HG03342 (cell line): ENCODE data around the gene PIK3C2G.

ENCODE experiments used
- ATAC-seq: cut with Tn5 transposase; IDR thresholded peaks from one replicate; pipeline ENCODE4 v1.9.1; 2021; ENCODE audit warnings: mild to moderate bottlenecking, moderate library complexity; ENCODE audit not compliant: unreplicated experiment

PIK3C2G gene

DNA sequence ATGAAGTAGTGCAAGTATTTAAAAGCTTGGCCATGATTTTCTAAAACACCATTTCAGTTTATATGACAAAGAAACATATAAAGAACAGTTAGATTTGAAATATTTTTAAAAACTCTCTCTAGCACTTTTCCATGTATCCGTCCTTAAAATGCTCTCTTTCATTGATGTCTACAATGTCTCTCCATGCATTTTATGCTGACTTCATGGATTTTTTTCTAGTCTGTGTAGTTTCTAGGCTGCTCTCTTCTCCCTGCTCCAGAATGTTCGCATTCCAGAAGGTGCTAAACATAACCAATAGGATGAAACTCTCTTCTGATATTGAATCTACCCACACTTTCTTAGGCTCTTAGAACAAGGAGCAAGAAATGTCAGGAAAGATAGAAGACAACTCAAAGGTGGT is 351.7 kb downstream of the PIK3C2G start:
- no peak for ATAC-seq

DNA sequence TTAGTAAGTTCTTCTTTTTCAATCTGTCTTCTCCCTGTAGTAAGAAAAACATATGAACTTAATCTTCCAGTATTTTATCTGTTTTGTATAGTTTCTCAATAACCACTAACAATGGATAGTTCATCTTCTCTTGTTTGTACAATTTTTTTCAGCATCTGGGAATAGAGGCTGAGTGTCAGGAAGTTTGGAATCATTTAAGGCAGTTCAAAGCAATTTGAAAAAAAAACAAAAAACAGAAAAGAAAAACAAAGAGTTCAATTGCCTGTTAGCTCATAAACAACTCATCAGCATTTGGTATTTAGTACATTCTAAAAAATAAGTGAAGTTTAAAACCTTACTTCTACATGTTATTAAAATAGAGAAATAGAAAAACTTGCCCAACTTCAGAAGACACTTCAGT is 359.7 kb downstream of the PIK3C2G start:
- ATAC-seq: no peak

DNA sequence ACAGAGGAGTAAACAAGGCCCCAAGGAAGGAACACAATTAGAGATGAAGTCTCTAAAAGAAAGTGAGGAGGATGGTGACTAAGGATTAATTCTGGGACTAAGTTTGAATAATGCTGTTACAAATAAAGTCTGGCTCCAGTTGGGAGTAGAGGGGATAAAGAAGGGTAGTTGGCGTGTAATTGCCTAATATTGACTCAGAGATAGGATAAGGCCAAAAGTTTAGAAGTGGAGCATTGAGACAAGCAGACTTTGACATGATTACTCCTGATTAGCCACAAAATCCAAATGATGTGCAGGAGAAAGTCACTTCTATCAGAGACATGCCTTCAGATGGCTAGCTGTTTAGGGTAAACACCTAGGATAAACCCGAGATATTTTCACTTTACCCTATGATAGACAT is 368.1 kb downstream of the PIK3C2G start:
- ATAC-seq: no peak

DNA sequence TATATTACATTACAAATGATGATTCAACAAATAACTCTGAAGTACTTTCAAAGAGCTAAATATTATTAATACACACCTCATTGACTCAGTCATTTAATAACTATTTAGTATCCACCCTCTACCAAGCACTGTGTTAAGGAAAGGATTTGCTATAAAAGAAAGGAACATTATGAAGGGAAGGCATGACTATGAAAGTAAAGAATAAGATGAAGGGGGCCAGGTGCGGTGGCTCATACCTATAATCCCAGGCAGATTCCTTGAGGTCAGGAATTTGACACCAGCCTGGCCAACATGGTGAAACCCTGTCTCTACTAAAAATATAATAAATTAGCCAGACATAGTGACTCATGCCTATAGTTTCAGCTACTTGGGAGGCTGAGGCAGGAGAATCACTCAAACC is 368.6 kb downstream of the PIK3C2G start:
- no peak for ATAC-seq

DNA sequence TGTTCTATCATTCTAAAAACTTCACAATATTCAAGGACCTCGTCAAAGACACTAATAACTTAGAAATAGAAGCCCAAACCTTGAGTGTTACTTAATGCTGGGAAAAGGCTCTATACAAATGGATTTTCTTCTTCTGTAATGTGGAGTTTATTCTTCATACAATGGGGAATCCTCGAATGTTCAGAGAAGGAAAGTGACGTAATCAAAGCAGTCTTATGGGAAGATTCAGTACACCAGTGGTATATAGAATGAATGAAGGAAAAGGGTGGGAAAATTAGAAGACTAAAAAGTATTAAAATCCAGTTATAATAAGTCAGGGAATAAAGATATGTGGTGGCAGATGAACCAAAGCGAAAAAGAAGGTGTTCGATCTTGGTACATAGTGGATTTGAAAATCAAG is 370.0 kb downstream of the PIK3C2G start:
- ATAC-seq: no peak

DNA sequence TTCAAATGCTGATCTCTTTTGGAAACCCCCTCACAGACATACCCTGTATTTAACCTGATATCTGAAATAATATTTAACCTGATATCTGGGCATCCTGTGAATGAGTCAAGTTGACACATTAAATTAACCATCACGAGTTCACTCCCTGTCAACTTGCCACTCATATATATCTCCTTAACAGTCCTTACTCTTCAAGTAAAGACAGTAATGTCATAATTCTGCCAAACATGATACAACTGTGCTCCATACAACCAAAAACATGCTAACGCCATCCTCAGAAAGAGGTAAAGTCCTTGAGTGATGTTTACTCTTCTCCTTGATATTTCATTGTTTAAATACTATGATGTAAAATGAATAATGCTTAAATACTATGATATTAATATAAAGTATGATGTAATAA is 371.5 kb downstream of the PIK3C2G start:
- ATAC-seq: no peak

DNA sequence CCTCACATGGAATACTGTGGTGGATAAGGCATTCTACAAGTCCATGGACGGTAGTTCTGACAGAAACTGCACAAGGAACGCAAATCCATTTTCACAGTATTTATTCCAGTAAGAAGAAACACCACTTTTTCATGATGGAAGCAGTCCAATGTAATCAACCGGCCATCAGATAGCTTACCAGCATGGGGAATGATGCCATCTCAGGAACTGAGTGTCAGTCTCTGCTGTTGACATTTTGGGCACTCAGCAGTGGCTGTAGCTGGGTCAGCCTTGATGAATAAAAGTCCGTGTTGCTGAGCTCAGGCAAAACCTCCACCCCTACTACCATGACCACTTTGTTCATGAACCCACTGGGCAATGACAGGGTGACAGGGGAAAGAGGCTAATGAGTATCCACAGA is 373.1 kb downstream of the PIK3C2G start:
- ATAC-seq: no peak

DNA sequence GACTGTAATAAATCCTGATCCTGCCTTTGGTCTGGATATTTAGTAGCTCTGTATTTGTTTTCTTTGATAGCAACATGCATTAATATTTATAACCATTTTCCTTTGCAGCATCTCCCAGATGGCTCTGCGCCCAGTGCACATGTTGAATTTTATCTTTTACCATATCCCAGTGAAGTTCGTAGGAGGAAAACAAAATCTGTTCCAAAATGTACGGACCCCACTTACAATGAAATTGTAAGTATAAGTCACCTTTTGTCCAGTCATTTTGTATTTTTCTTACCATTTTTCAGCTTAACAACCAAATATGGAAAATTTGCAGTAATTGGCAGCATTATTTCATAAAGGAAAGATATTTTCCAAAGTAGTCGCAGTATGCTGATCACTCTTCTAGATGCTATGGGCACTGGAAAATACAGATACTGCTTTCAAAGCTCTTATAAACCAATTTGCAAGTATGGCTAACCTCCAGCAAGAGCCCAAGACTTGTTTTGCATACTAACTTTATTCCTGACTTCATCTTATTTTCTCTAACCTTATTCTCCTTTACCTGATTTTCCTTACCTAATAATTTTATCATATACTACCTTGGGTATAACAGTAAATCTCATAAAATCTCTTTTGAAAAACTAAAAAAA is 379.1 kb downstream of the PIK3C2G start:
- no peak for ATAC-seq

DNA sequence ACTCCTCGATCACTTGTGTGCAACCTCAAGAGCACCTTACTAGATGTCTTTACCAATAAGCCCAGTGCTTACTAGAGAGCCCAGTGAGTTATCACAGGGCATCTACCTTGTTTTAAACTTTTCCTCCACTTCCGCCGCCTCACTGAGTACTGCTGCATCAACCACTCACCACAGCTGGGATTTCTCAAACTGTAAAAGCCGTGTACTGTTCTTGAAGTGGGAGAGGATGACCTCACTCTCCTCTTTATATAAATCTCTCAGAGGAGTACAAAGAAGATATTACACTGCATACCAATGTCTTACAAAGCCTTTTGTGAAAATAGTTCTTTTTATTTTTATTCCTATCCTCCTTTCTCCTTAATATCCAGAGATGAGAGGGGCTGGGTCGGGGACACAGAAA is 382.4 kb downstream of the PIK3C2G start:
- ATAC-seq: no peak

DNA sequence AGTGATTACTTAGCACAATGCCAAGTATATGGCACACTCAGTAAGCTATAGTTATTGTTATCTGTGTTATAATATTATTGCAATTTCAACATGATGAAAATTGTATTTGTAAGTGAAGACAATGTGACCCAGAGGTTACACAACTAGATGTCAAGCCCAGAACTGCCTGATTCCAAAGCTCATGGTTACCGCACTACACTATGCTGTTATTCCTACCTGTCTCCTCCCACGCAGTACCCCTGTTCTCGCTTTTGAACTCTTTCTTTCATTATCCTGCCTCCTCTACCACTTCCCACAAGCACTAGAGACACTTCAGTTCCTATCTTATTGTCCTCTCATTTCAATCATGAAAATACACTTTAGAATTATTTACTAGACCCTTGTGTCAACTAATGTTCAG is 383.2 kb downstream of the PIK3C2G start:
- no peak for ATAC-seq

DNA sequence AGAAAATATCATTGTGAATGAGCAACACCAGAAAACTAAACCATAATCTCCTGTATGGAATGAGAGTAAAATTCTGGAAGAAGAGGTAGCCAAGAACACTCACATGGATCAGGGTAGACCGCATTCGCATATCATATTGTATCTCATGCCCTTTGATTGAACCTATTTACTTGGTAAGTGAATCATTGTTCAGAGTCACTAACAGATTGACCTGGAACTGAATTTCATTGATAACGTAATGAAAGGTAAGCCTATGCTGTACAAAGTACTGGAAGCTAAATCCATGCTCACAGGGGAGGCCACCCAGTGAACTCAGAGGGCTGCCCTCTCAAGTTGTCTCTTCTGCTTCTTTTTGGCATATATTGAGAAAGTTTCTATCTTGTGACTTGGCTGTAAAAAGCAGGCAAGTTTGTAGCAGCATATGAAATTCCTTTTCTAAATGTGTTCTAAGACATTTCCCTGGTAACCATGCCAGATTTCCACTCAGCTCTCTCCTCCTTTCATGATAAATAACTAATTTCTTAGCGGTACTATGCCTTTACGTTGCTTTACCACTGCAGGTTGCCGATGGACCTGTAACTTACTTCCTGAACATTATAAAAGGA is 385.1 kb downstream of the PIK3C2G start:
- no peak for ATAC-seq

DNA sequence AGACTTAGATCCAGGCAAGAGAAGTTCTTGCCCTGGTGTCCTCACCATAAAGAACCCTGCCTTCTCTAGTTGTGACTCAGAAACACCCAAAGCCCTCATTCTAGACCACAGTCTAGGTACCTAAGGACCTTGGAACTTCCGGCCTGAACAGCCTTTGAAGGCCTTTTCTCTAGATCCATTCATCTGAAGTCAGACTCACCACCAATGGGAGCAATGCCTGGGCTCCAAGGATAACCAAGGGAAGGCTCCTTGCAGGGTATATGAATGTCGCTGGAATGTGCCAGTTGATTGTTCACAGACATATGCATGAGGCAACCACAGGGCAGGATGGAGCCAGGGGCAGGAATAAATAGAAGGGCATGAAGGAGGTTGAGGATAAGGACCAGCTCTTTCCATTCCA is 390.2 kb downstream of the PIK3C2G start:
- no peak for ATAC-seq

DNA sequence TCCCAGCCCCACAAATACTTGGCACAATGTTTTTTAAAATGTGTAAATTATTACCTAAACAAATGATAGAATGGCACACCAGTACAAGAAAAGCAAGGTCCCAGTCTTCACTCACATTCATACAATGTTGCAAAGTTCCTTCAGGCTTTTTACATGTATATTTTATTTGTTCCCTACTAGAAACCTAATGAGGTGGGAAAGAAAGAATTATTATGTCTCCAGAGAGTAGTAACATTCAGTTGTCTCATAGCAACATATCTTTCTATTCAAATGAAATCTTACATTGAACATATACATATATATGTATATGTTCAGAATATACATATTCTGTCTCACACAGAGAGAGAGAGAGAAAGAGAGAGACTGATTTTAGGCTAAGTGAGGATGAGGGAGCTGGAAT is 391.3 kb downstream of the PIK3C2G start:
- no peak for ATAC-seq

DNA sequence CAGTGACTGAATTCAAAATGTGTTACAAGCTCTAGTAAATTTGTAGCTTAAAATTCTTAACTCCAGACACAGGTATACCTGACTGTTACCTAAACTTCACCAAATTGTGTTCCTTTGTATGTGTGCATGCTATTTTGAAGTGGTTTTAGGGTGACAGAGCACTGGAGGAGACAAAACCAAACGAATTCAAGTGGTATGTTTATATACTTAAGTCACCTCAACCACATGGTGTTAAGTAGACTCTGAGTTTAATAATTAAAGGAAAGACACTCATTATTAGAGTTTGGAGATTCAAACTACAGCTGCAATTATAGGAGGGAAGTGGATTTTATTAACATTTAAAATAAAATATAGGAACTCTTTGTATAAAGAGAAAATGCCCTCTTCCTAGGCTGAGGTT is 392.1 kb downstream of the PIK3C2G start:
- ATAC-seq: no peak

DNA sequence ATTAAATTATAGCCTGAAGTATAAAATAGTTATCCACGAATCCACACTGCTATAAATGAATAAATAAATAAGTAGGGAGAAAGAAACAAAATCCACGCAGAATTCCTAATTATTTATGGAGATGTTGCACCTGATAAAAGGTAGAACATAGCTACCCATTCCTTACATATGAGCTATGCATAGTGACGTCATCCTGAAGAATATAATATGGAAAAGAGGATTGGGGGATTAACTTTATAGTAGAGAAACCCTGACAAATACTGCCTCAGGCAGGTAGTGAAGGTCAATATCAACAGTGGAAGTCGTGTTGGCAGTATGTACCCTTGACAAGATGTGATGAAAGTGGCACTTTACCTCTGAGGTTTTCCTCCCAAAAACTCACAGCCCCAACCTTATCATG is 394.0 kb downstream of the PIK3C2G start:
- no peak for ATAC-seq

DNA sequence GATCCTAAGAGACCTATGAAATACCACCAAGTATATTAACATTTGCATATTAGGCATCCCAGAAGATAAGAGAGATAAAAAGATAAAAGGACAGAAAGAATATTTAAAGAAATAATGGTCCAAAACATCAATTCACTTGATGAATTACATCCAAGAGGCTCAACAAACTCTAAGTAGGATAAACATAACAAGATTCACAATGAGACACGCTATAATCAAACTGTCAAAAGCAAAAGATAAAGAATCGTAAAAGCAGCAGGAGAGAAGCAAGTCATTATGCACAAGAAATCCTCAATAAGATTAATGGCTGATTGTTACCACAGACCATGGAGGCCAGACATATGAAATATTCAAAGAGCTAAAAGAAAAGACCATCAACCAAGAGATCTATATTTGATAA is 396.9 kb downstream of the PIK3C2G start:
- no peak for ATAC-seq

DNA sequence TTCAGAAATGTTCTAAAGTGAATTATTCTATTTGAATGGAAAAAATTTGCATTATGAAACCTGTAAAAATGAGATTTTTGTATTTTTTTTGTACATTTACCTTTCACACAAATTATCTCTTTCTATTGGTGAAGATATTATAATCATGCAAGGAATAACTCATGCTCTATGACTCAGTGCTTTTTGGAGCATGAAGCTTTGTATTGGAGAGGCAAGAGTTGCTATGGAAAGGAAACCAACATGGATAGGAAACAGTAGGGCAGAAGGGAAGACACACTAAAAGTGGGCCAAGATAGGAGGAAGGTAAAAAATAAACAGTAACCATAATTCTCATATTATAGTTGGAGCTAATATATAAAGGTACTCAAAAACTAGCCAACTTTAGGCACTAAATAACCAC is 397.5 kb downstream of the PIK3C2G start:
- ATAC-seq: no peak

DNA sequence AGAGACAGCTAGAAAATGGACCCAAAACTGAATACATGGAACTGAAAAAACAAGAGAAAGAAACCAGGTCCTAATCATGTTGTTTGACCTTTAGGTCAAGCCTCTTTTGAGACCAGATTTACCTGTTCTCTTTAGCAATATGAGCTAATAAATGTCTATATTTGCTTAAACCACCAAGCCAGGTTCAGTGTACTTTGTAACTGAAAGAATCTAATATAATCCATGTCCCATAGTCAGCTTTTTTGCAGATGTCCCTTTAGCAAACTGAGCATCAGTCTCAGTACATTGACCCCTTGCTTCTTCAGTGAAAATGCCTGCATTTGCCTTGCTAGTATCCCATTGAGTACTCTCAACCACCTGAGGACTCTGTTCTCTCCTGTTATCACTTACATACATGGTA is 414.8 kb downstream of the PIK3C2G start:
- no peak for ATAC-seq

DNA sequence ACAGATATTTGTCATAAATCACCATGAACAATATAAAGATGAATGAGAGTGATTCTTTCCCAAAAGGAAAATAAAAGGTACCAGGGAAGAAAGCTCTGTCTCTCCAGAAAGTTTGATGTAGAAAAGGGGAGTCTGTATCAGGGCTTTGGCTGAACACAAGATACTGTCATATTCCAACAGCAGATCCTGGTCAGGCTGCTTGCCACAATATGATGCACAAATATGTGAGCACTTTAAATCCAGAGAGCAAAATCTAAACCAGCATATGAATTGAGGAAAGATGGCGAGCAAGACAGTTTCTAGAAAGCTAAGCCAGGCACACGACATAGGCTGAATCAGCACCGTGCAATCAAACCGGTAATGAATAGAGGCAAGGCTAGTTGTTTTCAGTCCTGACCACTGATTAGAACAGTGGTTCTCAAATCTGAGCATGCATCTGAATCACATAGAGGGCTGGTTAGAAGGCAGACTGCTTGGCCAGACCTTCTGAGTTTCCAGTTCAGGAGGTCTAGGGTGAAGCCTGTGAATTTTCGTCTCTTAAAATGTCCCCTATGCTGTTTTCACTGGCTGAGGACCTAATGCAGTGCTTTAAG is 415.8 kb downstream of the PIK3C2G start:
- ATAC-seq: no peak

DNA sequence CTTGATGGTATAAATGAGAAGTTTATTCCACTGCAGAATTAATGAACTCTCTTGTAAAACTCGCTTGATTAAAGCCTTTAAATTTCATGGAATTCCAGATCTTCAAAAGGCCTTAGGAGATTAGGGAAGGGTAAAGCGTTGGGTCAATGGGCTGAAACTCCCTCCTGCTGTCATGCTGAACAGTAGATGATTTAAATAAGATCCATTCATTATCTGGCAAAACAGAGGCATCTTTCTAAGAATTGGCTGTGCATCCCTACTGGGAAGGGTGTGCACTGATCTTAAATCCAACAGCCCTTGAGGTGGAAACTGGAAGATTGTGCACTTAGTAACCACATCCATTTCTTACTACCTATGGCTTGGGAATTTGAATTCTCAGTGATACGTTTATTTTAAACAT is 420.5 kb downstream of the PIK3C2G start:
- ATAC-seq: no peak

DNA sequence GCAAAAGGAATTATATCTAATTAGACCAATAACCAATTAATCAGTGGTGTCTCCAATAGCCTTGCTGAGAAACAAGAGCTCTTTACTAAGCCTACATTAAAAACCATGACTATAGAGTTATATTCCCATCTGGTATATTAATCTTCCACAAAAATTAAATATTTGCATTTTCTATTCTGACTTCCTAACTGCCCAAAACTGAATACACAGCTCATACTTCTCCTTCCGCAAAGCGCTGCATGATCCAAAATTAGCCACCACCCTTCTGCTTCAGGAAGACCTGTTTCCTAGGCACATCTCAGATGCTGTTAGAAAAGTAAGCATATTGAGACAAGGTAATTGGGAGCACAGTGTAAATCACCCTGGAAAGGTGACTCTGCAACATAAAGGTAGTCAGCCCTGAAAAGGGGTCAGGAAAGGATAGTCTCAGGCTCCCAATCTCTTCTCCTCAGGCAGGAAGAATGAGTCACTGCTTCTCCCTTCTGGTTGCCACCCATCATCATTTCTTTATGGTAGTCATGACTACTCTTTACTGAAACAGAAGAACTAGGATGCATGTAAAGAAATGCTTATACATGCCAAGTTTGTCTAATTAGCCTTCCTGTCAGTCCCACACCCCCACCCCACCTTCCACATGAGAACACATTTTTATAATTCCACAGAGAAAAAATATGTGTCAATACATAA is 422.2 kb downstream of the PIK3C2G start:
- no peak for ATAC-seq

DNA sequence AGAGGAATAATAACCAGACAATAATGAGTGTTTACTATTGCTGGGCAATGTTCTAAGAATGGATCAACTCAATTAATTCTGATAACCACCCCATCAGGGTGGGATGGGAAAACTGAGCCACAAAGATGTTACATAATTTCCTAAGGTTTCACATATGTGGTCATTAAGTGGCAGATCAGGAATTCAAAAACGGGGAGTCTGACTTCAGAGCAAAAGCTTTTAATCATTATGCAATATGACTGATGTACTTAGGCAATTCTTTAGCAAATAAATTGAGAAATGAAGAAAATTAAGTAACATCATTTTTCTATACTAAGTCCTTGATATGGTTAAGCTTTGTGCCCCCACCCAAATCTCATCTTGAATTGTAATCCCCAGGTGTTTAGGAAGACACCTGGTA is 423.1 kb downstream of the PIK3C2G start:
- no peak for ATAC-seq
